ENCODE data around the gene PAOX.
"Not testable (repeated sequence)": the region's sequence is repeated elsewhere in the genome, so short reads cannot be mapped to it uniquely, and the experiment has no call there.

The PAOX gene

DNA sequence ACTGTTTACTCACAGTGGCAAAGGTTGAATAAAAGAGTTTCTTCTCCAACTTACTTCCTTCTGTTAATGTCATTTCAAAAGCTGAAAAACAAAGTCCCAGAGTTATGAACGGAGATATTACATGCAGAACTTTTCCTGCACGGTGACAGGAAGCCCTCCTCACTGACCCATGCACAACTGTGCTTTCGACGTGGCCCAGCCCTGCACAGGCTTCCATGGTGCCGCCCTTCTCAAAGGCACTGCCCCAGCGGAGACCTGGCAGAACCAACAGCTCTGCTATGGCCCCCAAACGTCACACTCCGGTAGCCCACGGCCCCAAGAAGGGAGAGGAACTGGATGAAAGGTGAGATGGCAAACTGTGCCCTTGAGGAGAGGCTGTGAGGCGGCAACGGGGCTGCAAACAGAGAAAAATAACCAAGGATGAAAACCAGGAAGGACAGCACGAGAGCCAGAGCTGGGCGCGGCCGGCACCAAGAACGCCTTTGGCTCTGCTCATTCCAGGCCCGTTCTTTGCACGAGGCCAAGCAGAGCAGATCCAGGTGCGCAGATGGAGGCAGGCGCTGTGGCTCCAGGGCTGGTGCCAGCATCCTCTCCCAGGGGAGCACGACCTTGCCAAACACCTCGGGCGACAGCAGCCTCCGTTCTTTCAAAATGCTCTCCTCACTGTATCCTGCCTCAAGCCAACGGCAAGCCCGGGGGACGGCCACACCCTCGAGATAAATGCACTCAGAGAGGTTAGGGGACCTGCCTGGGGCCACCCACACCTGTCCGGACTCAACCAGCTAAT lies 14.2 kb upstream of the PAOX start:
- no peak for DNase-seq (ENCODE audit: low read depth)
- TF ChIP-seq, protein P1, sequence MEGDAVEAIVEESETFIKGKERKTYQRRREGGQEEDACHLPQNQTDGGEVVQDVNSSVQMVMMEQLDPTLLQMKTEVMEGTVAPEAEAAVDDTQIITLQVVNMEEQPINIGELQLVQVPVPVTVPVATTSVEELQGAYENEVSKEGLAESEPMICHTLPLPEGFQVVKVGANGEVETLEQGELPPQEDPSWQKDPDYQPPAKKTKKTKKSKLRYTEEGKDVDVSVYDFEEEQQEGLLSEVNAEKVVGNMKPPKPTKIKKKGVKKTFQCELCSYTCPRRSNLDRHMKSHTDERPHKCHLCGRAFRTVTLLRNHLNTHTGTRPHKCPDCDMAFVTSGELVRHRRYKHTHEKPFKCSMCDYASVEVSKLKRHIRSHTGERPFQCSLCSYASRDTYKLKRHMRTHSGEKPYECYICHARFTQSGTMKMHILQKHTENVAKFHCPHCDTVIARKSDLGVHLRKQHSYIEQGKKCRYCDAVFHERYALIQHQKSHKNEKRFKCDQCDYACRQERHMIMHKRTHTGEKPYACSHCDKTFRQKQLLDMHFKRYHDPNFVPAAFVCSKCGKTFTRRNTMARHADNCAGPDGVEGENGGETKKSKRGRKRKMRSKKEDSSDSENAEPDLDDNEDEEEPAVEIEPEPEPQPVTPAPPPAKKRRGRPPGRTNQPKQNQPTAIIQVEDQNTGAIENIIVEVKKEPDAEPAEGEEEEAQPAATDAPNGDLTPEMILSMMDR (IDR thresholded peaks at IDR 0.05; ENCODE audit: low read depth, low read length, missing control alignments), result no peak
- in situ Hi-C loops (cut with HindIII; ENCODE audit: low sequenced_read_pairs), result no loop called here
- no peak overlapping the region for H3K4me3 ChIP-seq (ENCODE audit: low read depth, low read length)

DNA sequence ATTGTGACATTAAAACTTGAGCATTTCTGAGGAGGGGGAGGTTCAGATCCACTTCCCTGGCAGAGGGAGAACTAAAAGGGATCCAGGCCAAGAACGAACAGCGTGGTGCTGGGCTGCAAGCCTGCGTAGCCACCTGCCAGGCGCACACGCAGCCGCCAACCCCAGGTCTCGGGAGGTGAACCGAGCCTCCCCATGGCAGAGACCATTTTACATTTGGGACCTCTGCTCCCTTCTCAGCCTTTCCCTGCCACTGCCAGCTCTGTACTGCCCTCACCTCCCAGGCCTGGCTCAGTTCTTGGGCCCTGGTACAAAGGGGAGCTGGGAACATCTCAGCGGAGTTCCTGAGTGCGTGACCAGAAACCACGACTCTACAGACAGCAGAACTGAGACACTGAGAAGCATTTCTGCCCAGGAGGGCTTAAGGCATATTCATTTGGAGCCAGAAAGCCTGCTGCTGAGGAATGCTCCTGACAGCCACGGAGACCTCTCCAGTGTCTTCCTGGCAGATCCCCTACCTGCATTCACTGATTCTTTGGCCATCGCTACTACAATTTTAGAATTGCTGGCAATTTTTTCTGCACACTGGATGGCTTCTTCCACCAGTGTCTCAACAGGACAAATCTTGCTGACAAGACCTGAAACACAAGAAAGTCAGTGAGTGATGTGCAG lies 13.5 kb upstream of the PAOX start:
- no peak overlapping the region for H3K4me3 ChIP-seq (ENCODE audit: low read depth, low read length)
- DNase-seq (ENCODE audit: low read depth), result no peak
- in situ Hi-C loops (cut with HindIII; ENCODE audit: low sequenced_read_pairs), result no loop called here
- TF ChIP-seq, protein P1 (IDR thresholded peaks at IDR 0.05; ENCODE audit: low read depth, low read length, missing control alignments), result no peak

DNA sequence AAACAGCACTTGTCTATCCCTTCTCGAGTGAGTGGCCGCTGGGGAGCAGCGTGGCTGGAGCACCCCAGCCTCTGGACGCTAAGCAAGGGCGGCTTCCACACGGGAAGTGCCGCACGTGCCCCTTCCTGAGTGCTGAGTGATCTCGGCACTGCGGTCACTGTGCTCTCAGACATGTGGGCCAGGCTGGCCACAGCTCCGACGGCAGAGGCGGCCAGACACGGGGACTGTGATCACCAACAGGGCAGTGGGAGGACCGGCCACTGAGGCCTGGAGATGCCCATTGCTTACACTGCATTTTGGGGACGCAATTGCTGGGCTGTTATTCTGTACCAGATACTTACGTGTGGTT lies 13.0 kb upstream of the PAOX start:
- no peak overlapping the region for H3K4me3 ChIP-seq (ENCODE audit: low read depth, low read length)
- no peak for DNase-seq (ENCODE audit: low read depth)
- in situ Hi-C loops (cut with HindIII; ENCODE audit: low sequenced_read_pairs), result no loop called here
- TF ChIP-seq, protein P1 (IDR thresholded peaks at IDR 0.05; ENCODE audit: low read depth, low read length, missing control alignments), result no peak

DNA sequence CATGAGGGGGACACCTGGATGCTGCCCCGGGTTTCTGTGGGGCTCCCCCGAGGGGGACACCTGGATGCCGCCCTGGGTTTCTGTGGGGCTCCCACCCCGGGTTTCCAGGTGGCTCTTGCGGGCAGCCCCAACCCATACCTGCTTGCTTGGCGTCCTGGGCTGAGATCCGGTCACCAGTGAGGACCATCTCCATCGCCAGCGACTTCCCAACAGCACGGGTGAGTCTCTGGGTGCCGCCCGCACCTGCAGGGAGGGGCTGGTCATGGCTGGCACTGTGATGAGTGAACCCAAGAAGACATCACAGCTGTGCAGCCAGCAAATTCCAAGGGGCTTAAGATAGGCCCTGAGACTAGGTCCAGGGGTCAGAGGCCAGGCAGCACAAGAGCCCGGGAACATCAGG lies 12.3 kb upstream of the PAOX start:
- in situ Hi-C loops (cut with HindIII; ENCODE audit: low sequenced_read_pairs), result no loop called here
- H3K4me3 ChIP-seq (ENCODE audit: low read depth, low read length), result no peak overlapping the region
- DNase-seq (ENCODE audit: low read depth), result no peak
- TF ChIP-seq, protein P1 (IDR thresholded peaks at IDR 0.05; ENCODE audit: low read depth, low read length, missing control alignments), result no peak

DNA sequence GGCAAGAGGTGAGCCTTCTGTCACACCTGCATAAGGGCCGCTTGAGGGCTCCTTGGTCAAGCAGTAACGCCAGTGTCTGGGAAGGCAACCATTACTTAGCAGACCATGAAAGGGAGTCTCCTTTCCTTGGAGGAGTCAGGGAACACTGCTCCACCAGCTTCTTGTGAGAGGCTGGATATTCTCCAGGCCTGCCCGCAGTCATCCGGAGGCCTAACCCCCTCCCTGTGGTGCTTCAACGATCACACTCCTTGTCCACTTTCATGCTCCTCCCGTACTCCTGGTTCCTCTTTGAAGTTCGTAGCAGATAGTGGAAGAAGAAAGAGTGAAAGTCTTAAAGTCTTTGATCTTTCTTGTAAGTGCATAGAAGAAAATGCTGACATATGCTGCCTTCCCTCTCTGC lies 11.6 kb upstream of the PAOX start:
- DNase-seq (ENCODE audit: low read depth); in situ Hi-C loops (cut with HindIII; ENCODE audit: low sequenced_read_pairs); H3K4me3 ChIP-seq (ENCODE audit: low read depth, low read length): not testable (repeated sequence)

DNA sequence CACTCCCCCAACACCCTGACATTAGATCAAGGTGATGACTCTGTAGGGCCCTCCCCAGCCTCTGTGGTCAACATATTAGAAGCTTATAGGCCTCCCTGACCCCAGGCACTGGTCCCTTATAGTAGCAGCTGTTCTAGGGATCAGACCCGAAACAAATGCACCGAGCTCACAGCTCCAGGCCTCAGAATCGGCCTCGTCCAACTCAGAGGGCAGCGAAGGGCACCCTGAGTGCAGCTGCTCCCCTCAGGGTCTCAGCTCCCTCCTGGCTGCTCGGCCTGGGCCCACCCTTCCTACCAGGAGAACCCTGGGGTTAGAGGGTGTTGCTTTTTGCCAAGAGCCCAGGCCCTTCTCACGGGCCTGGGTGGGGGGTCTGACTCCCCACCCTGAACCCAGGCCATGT lies 10.9 kb upstream of the PAOX start:
- in situ Hi-C loops (cut with HindIII; ENCODE audit: low sequenced_read_pairs), result no loop called here
- no peak overlapping the region for H3K4me3 ChIP-seq (ENCODE audit: low read depth, low read length)
- no peak for DNase-seq (ENCODE audit: low read depth)
- TF ChIP-seq, protein P1 (IDR thresholded peaks at IDR 0.05; ENCODE audit: low read depth, low read length, missing control alignments), result no peak

All from astrocyte of the cerebellum (primary cell).